Muscle layer of duodenum (tissue), 2 donors: ENCODE results near the gene TBL2.
A peak's percentile ranks its signal among the peaks of the same experiment; 100 is the strongest.
"Not testable (repeated sequence)": the region's sequence is repeated elsewhere in the genome, so short reads cannot be mapped to it uniquely, and the experiment has no call there.

Experiments
- H3K27ac ChIP-seq: one replicate; pipeline ENCODE4 v1.7.0; 2013; ENCODE audit warnings: mild to moderate bottlenecking, low read length
- H3K27me3 ChIP-seq: one replicate; pipeline ENCODE4 v1.7.0; 2013; ENCODE audit warnings: low read depth, mild to moderate bottlenecking, control low read depth, low read length
- H3K36me3 ChIP-seq, 2 donors: one replicate each; pipeline ENCODE4 v1.7.0; 2013; ENCODE audit warnings: low read length in 2 of 2, control low read depth in 1 of 2, mild to moderate bottlenecking in 1 of 2; ENCODE audit not compliant: insufficient read depth in 2 of 2, control insufficient read depth in 1 of 2
- H3K4me1 ChIP-seq, 2 donors: one replicate each; pipeline ENCODE4 v1.7.0; 2013; ENCODE audit warnings: low read length in 2 of 2, mild to moderate bottlenecking in 2 of 2, control low read depth in 1 of 2, moderate library complexity in 1 of 2; ENCODE audit not compliant: insufficient read depth in 2 of 2, control insufficient read depth in 1 of 2
- H3K4me3 ChIP-seq, 2 donors: one replicate each; pipeline ENCODE4 v1.7.0; 2013; ENCODE audit warnings: low read length in 2 of 2, low read depth in 1 of 2, mild to moderate bottlenecking in 1 of 2
- H3K9me3 ChIP-seq, 2 donors: one replicate each; pipeline ENCODE4 v1.7.0; 2013; ENCODE audit warnings: low read length in 2 of 2, control low read depth in 1 of 2, mild to moderate bottlenecking in 1 of 2; ENCODE audit not compliant: control insufficient read depth in 1 of 2
- donor health status: healthy.

TBL2 gene

GRCh38 chr7:73581006-73581405 lies 2.6 kb upstream of the TBL2 start:
- not testable (repeated sequence) for H3K4me3 ChIP-seq, H3K36me3 ChIP-seq, H3K9me3 ChIP-seq, H3K27me3 ChIP-seq, H3K27ac ChIP-seq
- H3K4me1 ChIP-seq, result peaks cover 0 to 16% of the 10 kb centered on the region in 2 donors

GRCh38 chr7:73577627-73578341 lies 595 bp downstream of the TBL2 start:
- Histone ChIP-seq H3K27ac (peak overlapping the region; percentile 84), H3K27me3 (no peaks in the 10 kb centered on the region), H3K36me3 (peaks cover 18 to 20% of the 10 kb centered on the region in 2 donors), H3K4me1 (peaks cover 0 to 16% of the 10 kb centered on the region in 2 donors), H3K4me3 (peak overlapping the region; percentile 92), H3K9me3 (no peaks in the 10 kb centered on the region)

DNA sequence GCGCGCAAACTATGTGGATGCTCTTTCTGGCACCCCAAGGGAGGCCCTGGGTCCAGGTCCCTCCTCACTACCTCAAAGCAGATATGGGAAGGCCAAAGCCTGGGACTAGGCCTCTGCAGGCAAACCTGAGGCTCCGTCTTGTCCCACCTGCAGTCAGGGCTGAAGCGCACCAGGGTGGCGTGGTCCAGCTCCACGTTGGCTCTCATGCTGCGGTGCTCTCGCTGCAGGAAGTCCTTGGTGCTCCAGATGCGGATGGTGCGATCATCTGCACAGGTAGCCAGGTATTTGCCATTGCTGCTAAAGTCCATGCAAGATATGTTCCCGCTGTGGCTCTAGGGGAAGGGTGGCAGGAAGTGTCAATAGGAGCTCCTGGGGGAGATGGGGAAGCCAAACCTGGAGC lies 4.6 kb downstream of the TBL2 start:
- no peaks in the 10 kb centered on the region for H3K9me3 ChIP-seq
- peaks cover 46 to 57% of the 10 kb centered on the region in 2 donors for H3K36me3 ChIP-seq

GRCh38 chr7:73573276-73573675 lies 5.1 kb downstream of the TBL2 start:
- H3K36me3 ChIP-seq, result peaks cover 46 to 58% of the 10 kb centered on the region in 2 donors
- no peaks in the 10 kb centered on the region for H3K9me3 ChIP-seq
- peaks cover 0 to 16% of the 10 kb centered on the region in 2 donors for H3K4me1 ChIP-seq
- H3K27me3 ChIP-seq, result no peaks in the 10 kb centered on the region
- H3K27ac ChIP-seq, result no peak overlapping the region
- no peak overlapping the region for H3K4me3 ChIP-seq

More for the DNA sequence above, 4.6 kb downstream of the TBL2 start:
- Histone ChIP-seq H3K27ac (no peak overlapping the region), H3K4me1 (peaks cover 0 to 16% of the 10 kb centered on the region in 2 donors), H3K4me3 (no peak overlapping the region), H3K27me3 (no peaks in the 10 kb centered on the region)

DNA sequence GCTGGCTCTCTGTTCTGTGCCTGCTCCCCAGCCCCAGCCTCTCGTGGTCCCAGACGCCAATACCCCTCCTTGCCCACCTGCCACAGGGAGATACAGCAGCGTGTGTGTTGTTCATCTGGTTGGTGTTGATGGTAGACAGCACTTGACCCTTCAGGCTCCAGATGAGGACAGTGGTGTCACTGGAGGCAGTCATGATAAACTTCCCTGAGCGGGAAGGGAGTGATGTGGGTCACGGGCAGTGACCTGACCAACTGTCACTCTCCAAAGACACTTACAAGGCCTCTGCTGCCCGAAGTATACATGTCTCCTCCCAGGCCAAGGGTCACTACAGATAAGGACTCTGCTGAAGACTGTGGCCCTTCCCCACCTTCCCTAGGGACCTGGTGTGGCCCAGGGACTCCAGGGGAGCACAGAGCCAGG lies 5.6 kb downstream of the TBL2 start:
- H3K36me3 ChIP-seq, result peaks cover 46 to 58% of the 10 kb centered on the region in 2 donors
- no peaks in the 10 kb centered on the region for H3K9me3 ChIP-seq
- H3K4me3 ChIP-seq, result no peak overlapping the region
- H3K4me1 ChIP-seq, result peaks cover 0 to 13% of the 10 kb centered on the region in 2 donors
- no peak overlapping the region for H3K27ac ChIP-seq
- no peaks in the 10 kb centered on the region for H3K27me3 ChIP-seq

DNA sequence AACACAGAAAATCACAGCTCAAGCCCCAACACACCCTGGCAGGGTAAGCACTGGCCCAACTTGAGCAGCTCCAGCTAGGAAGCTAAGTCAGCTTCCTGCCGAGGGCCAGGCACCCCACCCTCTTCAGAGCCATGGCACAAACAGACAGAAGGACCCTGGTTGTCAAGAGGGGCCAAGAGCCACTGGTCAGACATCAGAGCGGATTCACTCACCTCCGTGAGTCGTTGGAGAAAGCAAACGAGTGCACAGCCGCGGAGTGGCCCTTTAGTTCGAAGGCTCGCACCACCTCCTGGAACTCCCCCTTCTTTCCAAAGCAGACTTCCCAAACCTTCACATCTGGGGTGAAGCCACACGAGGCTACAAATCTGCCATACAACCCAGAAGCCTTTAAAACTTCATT lies 7.4 kb downstream of the TBL2 start:
- no peaks in the 10 kb centered on the region for H3K27me3 ChIP-seq
- H3K27ac ChIP-seq, result no peak overlapping the region
- no peaks in the 10 kb centered on the region for H3K9me3 ChIP-seq
- H3K36me3 ChIP-seq, result peaks cover 46 to 58% of the 10 kb centered on the region in 2 donors
- no peak overlapping the region for H3K4me3 ChIP-seq
- no peaks in the 10 kb centered on the region for H3K4me1 ChIP-seq

DNA sequence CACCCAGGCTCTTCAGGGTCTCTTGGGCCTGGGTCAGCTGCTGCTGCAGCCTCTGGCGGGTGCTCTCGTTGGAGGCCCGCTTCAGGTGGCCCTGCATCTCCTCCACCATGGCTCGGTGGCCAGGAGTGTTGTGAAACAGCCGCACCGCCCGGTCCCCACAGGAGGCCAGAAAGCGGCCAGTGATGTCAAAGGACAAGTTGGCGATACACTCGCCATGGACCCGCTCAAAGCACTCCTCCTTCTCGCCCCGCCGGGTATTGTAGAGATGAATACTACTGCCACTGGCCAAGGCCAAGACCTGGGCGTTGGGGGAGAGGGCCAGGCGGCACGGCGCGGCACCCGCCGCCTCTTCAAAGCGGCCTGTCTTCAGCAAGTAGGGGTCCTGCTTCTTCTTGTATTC lies 7.9 kb downstream of the TBL2 start:
- Histone ChIP-seq H3K9me3 (no peaks in the 10 kb centered on the region), H3K4me1 (no peaks in the 10 kb centered on the region), H3K27me3 (no peaks in the 10 kb centered on the region), H3K27ac (no peak overlapping the region), H3K4me3 (no peak overlapping the region), H3K36me3 (peaks cover 46 to 58% of the 10 kb centered on the region in 2 donors)

DNA sequence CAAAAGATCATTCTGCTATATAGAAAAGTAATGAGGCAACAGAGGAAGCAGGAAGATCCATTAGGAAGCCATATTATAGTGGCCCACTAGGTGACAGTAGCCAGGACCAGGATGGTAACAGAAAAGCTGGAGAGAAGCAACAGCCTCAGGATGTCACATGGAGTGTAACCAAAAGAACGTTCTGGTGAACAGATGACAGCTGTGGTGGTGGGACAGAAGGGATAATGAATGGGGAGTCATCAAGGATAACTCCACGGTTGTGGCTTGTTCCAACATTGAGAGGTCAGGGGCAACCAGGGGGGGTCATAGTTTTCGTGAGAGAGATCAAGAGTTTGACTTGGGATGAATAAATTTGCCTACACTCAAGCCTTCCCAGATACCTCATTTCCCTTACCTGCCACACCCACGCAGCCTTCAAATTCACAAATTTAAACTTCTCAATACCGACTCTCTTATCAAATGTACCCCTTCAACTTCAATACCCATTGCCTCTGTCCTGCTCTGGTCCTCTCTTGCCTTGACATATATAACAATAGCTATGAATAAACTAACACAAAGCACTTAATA lies 9.3 kb downstream of the TBL2 start:
- Histone ChIP-seq H3K27ac (no peak overlapping the region), H3K4me1 (no peaks in the 10 kb centered on the region), H3K4me3 (no peak overlapping the region), H3K27me3 (no peaks in the 10 kb centered on the region), H3K36me3 (peaks cover 42 to 51% of the 10 kb centered on the region in 2 donors), H3K9me3 (no peaks in the 10 kb centered on the region)

- Histone ChIP-seq H3K27ac (no peak overlapping the region), H3K36me3 (peaks cover 31 to 40% of the 10 kb centered on the region in 2 donors), H3K4me1 (no peaks in the 10 kb centered on the region), H3K9me3 (no peaks in the 10 kb centered on the region), H3K27me3 (no peaks in the 10 kb centered on the region), H3K4me3 (no peak overlapping the region)
Observed at GRCh38 chr7:73567846-73568685, 10.3 kb downstream of the TBL2 start.

- Histone ChIP-seq H3K4me1 (no peaks in the 10 kb centered on the region), H3K27ac (no peak overlapping the region), H3K4me3 (no peak overlapping the region), H3K9me3 (no peaks in the 10 kb centered on the region), H3K36me3 (peaks cover 23 to 31% of the 10 kb centered on the region in 2 donors), H3K27me3 (no peaks in the 10 kb centered on the region)
Observed at GRCh38 chr7:73567140-73567539, 11.2 kb downstream of the TBL2 start.

DNA sequence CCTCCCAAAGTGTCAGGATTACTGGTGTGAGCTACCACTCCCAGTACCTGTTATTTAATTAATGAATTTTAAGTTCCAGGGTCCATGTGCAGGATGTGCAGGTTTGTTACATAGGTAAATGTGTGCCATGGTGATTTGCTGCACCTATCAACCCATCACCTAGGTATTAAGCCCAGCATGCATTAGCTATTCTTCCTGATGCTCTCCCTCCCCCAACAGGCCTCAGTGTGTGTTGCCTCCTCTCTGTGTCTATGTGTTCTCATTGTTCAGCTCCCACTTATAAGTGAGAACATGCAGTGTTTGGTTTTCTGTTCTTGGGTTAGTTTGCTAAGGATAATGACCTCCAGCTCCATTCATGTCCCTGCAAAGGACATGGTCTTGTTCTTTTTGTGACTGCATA lies 11.9 kb downstream of the TBL2 start:
- not testable (repeated sequence) for H3K27ac ChIP-seq
- peak overlapping the region; percentile 32 to 70 for H3K4me3 ChIP-seq

More for the DNA sequence above, 11.9 kb downstream of the TBL2 start:
- not testable (repeated sequence) for H3K4me1 ChIP-seq, H3K27me3 ChIP-seq, H3K9me3 ChIP-seq
- peaks cover 23 to 25% of the 10 kb centered on the region in 2 donors for H3K36me3 ChIP-seq
